Neural progenitor cell (in vitro differentiated cells): ENCODE measurements around the gene PRIMA1. TPM values are rescaled to one million over a fixed set of nuclear protein-coding genes. Genes with fewer than 3 reads are reported as not detected.

Experiments used
- DNase-seq: peaks from one replicate; pipeline ENCODE4 v3.0.0-alpha.2; 2016; ENCODE audit warnings: low spot score
- H2AFZ ChIP-seq: fragments of 200-600 bp; sonication (generic); replicated peaks from 2 replicates; pipeline ENCODE4 v1.6.1; 2016; ENCODE audit warnings: antibody characterized with exemption
- H3F3A ChIP-seq: fragments of 200-600 bp; sonication (generic); 2 replicates; pipeline ENCODE4 v1.6.1; 2016; ENCODE audit warnings: antibody characterized with exemption, low read depth
- H3K27ac ChIP-seq: fragments of 200-600 bp; sonication (generic); 2 replicates; pipeline ENCODE4 v1.5.1; 2016; ENCODE audit warnings: mild to moderate bottlenecking
- H3K27me3 ChIP-seq: fragments of 200-600 bp; sonication (generic); 2 replicates; pipeline ENCODE4 v1.6.1; 2016; ENCODE audit warnings: mild to moderate bottlenecking, moderate library complexity
- H3K36me3 ChIP-seq: fragments of 200-600 bp; sonication (generic); 2 replicates; pipeline ENCODE4 v1.5.1; 2016
- H3K4me1 ChIP-seq: fragments of 200-600 bp; sonication (generic); 2 replicates; pipeline ENCODE4 v1.6.1; 2016; ENCODE audit warnings: mixed run types
- H3K4me2 ChIP-seq: fragments of 200-600 bp; sonication (generic); 2 replicates; pipeline ENCODE4 v1.6.1; 2016
- H3K4me3 ChIP-seq: fragments of 200-600 bp; sonication (generic); 2 replicates; pipeline ENCODE4 v1.5.1; 2016
- H3K79me2 ChIP-seq: fragments of 200-600 bp; sonication (generic); 2 replicates; pipeline ENCODE4 v1.6.1; 2016; ENCODE audit warnings: low read depth
- H3K9ac ChIP-seq: fragments of 200-600 bp; sonication (generic); 2 replicates; pipeline ENCODE4 v1.6.1; 2016
- H3K9me3 ChIP-seq: fragments of 200-600 bp; sonication (generic); 2 replicates; pipeline ENCODE4 v1.5.1; 2016; ENCODE audit warnings: low read depth
- H4K20me1 ChIP-seq: fragments of 200-600 bp; sonication (generic); 2 replicates; pipeline ENCODE4 v1.6.1; 2016; ENCODE audit warnings: low read depth
- H3K27ac Mint-ChIP-seq: 3 replicates; pipeline ENCODE4 v1.8.0; 2021; ENCODE audit warnings: mixed read lengths
- H3K27me3 Mint-ChIP-seq: 2 replicates; pipeline ENCODE4 v1.8.0; 2022; ENCODE audit warnings: low read depth, mild to moderate bottlenecking, inconsistent platforms, moderate library complexity, mixed read lengths; ENCODE audit not compliant: insufficient read depth
- H3K36me3 Mint-ChIP-seq: 3 replicates; pipeline ENCODE4 v1.8.0; 2021; ENCODE audit warnings: mixed read lengths
- H3K4me1 Mint-ChIP-seq: 3 replicates; pipeline ENCODE4 v1.8.0; 2021; ENCODE audit warnings: mixed read lengths
- H3K4me3 Mint-ChIP-seq: 3 replicates; pipeline ENCODE4 v1.8.0; 2021; ENCODE audit warnings: mild to moderate bottlenecking, moderate library complexity, mixed read lengths
- H3K9me3 Mint-ChIP-seq: 3 replicates; pipeline ENCODE4 v1.8.0; 2020; ENCODE audit warnings: mixed read lengths
- CTCF ChIP-seq: fragments of 200-600 bp; sonication (generic); IDR thresholded peaks from 2 replicates; pipeline ENCODE4 v1.5.1; 2017; ENCODE audit warnings: antibody characterized with exemption, mild to moderate bottlenecking
- EZH2 ChIP-seq: fragments of 200-600 bp; sonication (generic); IDR thresholded peaks from 2 replicates; pipeline ENCODE4 v1.6.1; 2017; ENCODE audit warnings: antibody characterized with exemption, mild to moderate bottlenecking, moderate library complexity
- EZH2phosphoT487 ChIP-seq: fragments of 200-600 bp; sonication (generic); IDR thresholded peaks from 2 replicates; pipeline ENCODE4 v1.6.1; 2017; ENCODE audit warnings: antibody characterized with exemption
- total RNA-seq: library from RNA; depleted of rRNA; stranded (reverse); fragments of >200 nt; gene quantifications from 2 replicates; pipeline ENCODE4 v1.2.3, GENCODE V29; 2015; ENCODE audit warnings: low replicate concordance

The PRIMA1 gene
- total RNA-seq, 1 donor from 2014 or later, result 2.8 TPM

GRCh38 chr14:93733631-93734030 lies 54.7 kb downstream of the PRIMA1 start:
- Mint-ChIP-seq H3K27me3 (no peaks in the 10 kb centered on the region), H3K9me3 (no peaks in the 10 kb centered on the region)
- peaks cover 11% of the 10 kb centered on the region for H3K4me1 ChIP-seq

GRCh38 chr14:93733231-93733630 lies 55.1 kb downstream of the PRIMA1 start:
- H3K4me2 ChIP-seq, result no peak overlapping the region
- H2AFZ ChIP-seq, result no peak overlapping the region
- H3K4me3 ChIP-seq, result no peak overlapping the region
- H3K79me2 ChIP-seq, result no peaks in the 10 kb centered on the region
- H3K9me3 ChIP-seq, result no peaks in the 10 kb centered on the region
- H3K36me3 Mint-ChIP-seq, result no peaks in the 10 kb centered on the region
- H3K4me1 Mint-ChIP-seq, result peaks cover 8% of the 10 kb centered on the region
- no peak for DNase-seq
- TF ChIP-seq CTCF, result no peak
- no peak for TF ChIP-seq EZH2
- no peak for TF ChIP-seq EZH2phosphoT487
- no peak overlapping the region for H3K4me3 Mint-ChIP-seq
- H3K9ac ChIP-seq, result no peak overlapping the region
- no peaks in the 10 kb centered on the region for H3K9me3 Mint-ChIP-seq
- H3K36me3 ChIP-seq, result no peaks in the 10 kb centered on the region
- no peaks in the 10 kb centered on the region for H3F3A ChIP-seq
- no peaks in the 10 kb centered on the region for H3K27me3 ChIP-seq
- H3K27me3 Mint-ChIP-seq, result peaks cover under 1% of the 10 kb centered on the region
- peak overlapping the region; percentile 41 for H3K27ac Mint-ChIP-seq
- H3K27ac ChIP-seq, result no peak overlapping the region
- H3K4me1 ChIP-seq, result peaks cover 11% of the 10 kb centered on the region
- no peaks in the 10 kb centered on the region for H4K20me1 ChIP-seq

More at GRCh38 chr14:93733631-93734030, 54.7 kb downstream of the PRIMA1 start:
- Histone ChIP-seq H3K27me3 (no peaks in the 10 kb centered on the region), H3K9ac (no peak overlapping the region), H2AFZ (no peak overlapping the region), H3F3A (no peaks in the 10 kb centered on the region), H3K27ac (no peak overlapping the region), H3K4me3 (no peak overlapping the region), H3K9me3 (no peaks in the 10 kb centered on the region), H3K4me2 (no peak overlapping the region), H3K36me3 (no peaks in the 10 kb centered on the region), H4K20me1 (no peaks in the 10 kb centered on the region), H3K79me2 (no peaks in the 10 kb centered on the region)
- Mint-ChIP-seq H3K27ac (peak overlapping the region; percentile 41), H3K36me3 (no peaks in the 10 kb centered on the region), H3K4me3 (no peak overlapping the region), H3K4me1 (peaks cover 8% of the 10 kb centered on the region)
- DNase-seq, result no peak
- no peak for TF ChIP-seq EZH2phosphoT487
- no peak for TF ChIP-seq CTCF
- no peak for TF ChIP-seq EZH2

GRCh38 chr14:93732524-93732923 lies 55.8 kb downstream of the PRIMA1 start:
- H3K27ac ChIP-seq, result no peak overlapping the region
- H3K4me1 Mint-ChIP-seq, result peaks cover 8% of the 10 kb centered on the region
- H3F3A ChIP-seq, result no peaks in the 10 kb centered on the region
- no peaks in the 10 kb centered on the region for H3K79me2 ChIP-seq
- H3K27me3 Mint-ChIP-seq, result peaks cover 5% of the 10 kb centered on the region
- no peak for TF ChIP-seq EZH2phosphoT487
- TF ChIP-seq EZH2, result no peak
- no peak for TF ChIP-seq CTCF
- H3K4me1 ChIP-seq, result peaks cover 11% of the 10 kb centered on the region
- H3K9me3 ChIP-seq, result no peaks in the 10 kb centered on the region
- no peak overlapping the region for H2AFZ ChIP-seq
- no peaks in the 10 kb centered on the region for H3K36me3 Mint-ChIP-seq
- H3K27me3 ChIP-seq, result no peaks in the 10 kb centered on the region
- H3K27ac Mint-ChIP-seq, result no peak overlapping the region
- no peak for DNase-seq
- no peak overlapping the region for H3K4me3 Mint-ChIP-seq
- no peaks in the 10 kb centered on the region for H3K9me3 Mint-ChIP-seq
- H3K4me3 ChIP-seq, result no peak overlapping the region
- H4K20me1 ChIP-seq, result no peaks in the 10 kb centered on the region
- H3K4me2 ChIP-seq, result no peak overlapping the region
- H3K36me3 ChIP-seq, result no peaks in the 10 kb centered on the region
- H3K9ac ChIP-seq, result no peak overlapping the region
